H9 (cell line): ENCODE data around the gene PRUNE2. TPM values are rescaled to one million over a fixed set of nuclear protein-coding genes. Genes with fewer than 3 reads are reported as not detected.

ENCODE experiments used
- DNase-seq: peaks from one replicate; pipeline ENCODE4 v3.0.0-alpha.2; 2017
- H2AFZ ChIP-seq: one replicate; pipeline ENCODE4 v1.6.1; 2013; ENCODE audit warnings: mild to moderate bottlenecking, low read length, control low read depth, moderate library complexity
- H2AK5ac ChIP-seq: 2 replicates; pipeline ENCODE4 v1.6.1; 2013; ENCODE audit warnings: low read length, control low read depth, mixed read lengths; ENCODE audit not compliant: insufficient read length
- H2BK120ac ChIP-seq: one replicate; pipeline ENCODE4 v1.6.1; 2013; ENCODE audit warnings: low read depth, mild to moderate bottlenecking, low read length, control low read depth, inconsistent platforms; ENCODE audit not compliant: poor library complexity, severe bottlenecking
- H2BK12ac ChIP-seq: 2 replicates; pipeline ENCODE4 v1.6.1; 2013; ENCODE audit warnings: low read length, control low read depth, mixed read lengths, low read depth; ENCODE audit not compliant: insufficient read length
- H2BK15ac ChIP-seq: 2 replicates; pipeline ENCODE4 v1.6.1; 2013; ENCODE audit warnings: low read depth, low read length, control low read depth
- H2BK20ac ChIP-seq: one replicate; pipeline ENCODE4 v1.6.1; 2013; ENCODE audit warnings: low read depth, mild to moderate bottlenecking, low read length, control low read depth, inconsistent platforms; ENCODE audit not compliant: poor library complexity, severe bottlenecking
- H2BK5ac ChIP-seq: 2 replicates; pipeline ENCODE4 v1.6.1; 2013; ENCODE audit warnings: low read length, control low read depth, mixed read lengths; ENCODE audit not compliant: insufficient read length
- H3K14ac ChIP-seq: 2 replicates; pipeline ENCODE4 v1.6.1; 2013; ENCODE audit warnings: low read length, control low read depth; ENCODE audit not compliant: insufficient read depth
- H3K18ac ChIP-seq: 2 replicates; pipeline ENCODE4 v1.6.1; 2013; ENCODE audit warnings: low read depth, mild to moderate bottlenecking, mixed read lengths, low read length, control low read depth; ENCODE audit not compliant: insufficient read length
- H3K23ac ChIP-seq: 2 replicates; pipeline ENCODE4 v1.6.1; 2013; ENCODE audit warnings: low read length, control low read depth, mixed read lengths, low read depth; ENCODE audit not compliant: insufficient read length
- H3K23me2 ChIP-seq: 2 replicates; pipeline ENCODE4 v1.6.1; 2013; ENCODE audit warnings: low read depth, mild to moderate bottlenecking, mixed read lengths, low read length, control low read depth; ENCODE audit not compliant: insufficient read length, poor library complexity, severe bottlenecking
- H3K27ac ChIP-seq: 2 replicates; pipeline ENCODE4 v1.5.1; 2013; ENCODE audit warnings: low read length, control low read depth, mixed read lengths, low read depth; ENCODE audit not compliant: insufficient read length
- H3K27me3 ChIP-seq: 2 replicates; pipeline ENCODE4 v1.6.1; 2013; ENCODE audit warnings: low read length, control low read depth, inconsistent platforms; ENCODE audit not compliant: insufficient read depth
- H3K4ac ChIP-seq: 2 replicates; pipeline ENCODE4 v1.6.1; 2013; ENCODE audit warnings: low read depth, mild to moderate bottlenecking, control low read depth, inconsistent platforms, low read length, moderate library complexity
- H3K4me1 ChIP-seq: 2 replicates; pipeline ENCODE4 v1.6.1; 2013; ENCODE audit warnings: low read length, control low read depth, inconsistent platforms; ENCODE audit not compliant: insufficient read depth
- H3K4me2 ChIP-seq: 2 replicates; pipeline ENCODE4 v1.6.1; 2013; ENCODE audit warnings: low read length, control low read depth, mixed read lengths; ENCODE audit not compliant: insufficient read length, insufficient read depth
- H3K56ac ChIP-seq: 2 replicates; pipeline ENCODE4 v1.6.1; 2013; ENCODE audit warnings: low read depth, mild to moderate bottlenecking, mixed read lengths, low read length, control low read depth; ENCODE audit not compliant: insufficient read length
- H3K79me1 ChIP-seq: 2 replicates; pipeline ENCODE4 v1.6.1; 2013; ENCODE audit warnings: low read depth, mild to moderate bottlenecking, moderate library complexity, low read length, control low read depth, inconsistent platforms; ENCODE audit not compliant: insufficient read depth, poor library complexity, severe bottlenecking
- H3K79me2 ChIP-seq: 2 replicates; pipeline ENCODE4 v1.6.1; 2013; ENCODE audit warnings: low read length, control low read depth, inconsistent platforms; ENCODE audit not compliant: insufficient read depth
- H3K9ac ChIP-seq: 2 replicates; pipeline ENCODE4 v1.6.1; 2013; ENCODE audit warnings: low read length, control low read depth, mixed read lengths; ENCODE audit not compliant: insufficient read length; ENCODE audit errors: extremely low read depth
- H3K9me3 ChIP-seq: one replicate; pipeline ENCODE4 v1.6.1; 2013; ENCODE audit warnings: low read depth, low read length, inconsistent platforms; ENCODE audit not compliant: control insufficient read depth
- H3T11ph ChIP-seq: one replicate; pipeline ENCODE4 v1.6.1; 2013; ENCODE audit warnings: mild to moderate bottlenecking, low read length, control low read depth, inconsistent platforms
- H4K20me1 ChIP-seq: one replicate; pipeline ENCODE4 v1.6.1; 2013; ENCODE audit not compliant: control insufficient read depth, insufficient read length, insufficient read depth
- H4K5ac ChIP-seq: 2 replicates; pipeline ENCODE4 v1.6.1; 2013; ENCODE audit warnings: low read depth, mild to moderate bottlenecking, mixed read lengths, low read length, control low read depth; ENCODE audit not compliant: insufficient read length
- H4K8ac ChIP-seq: replicated peaks from 2 replicates; pipeline ENCODE4 v1.6.1; 2013; ENCODE audit warnings: low read length, control low read depth, mixed read lengths, low read depth; ENCODE audit not compliant: insufficient read length
- H4K91ac ChIP-seq: 2 replicates; pipeline ENCODE4 v1.6.1; 2013; ENCODE audit warnings: low read depth, mild to moderate bottlenecking, moderate library complexity, mixed read lengths, low read length, control low read depth; ENCODE audit not compliant: insufficient read length
- H3K27ac Mint-ChIP-seq, 3 experiments: 2 replicates in 2 of 3; 3 replicates in 1 of 3; pipeline ENCODE4 v1.8.0; 2020 to 2021; ENCODE audit warnings: mixed read lengths in 3 of 3, mild to moderate bottlenecking in 1 of 3, moderate library complexity in 1 of 3
- H3K27me3 Mint-ChIP-seq: 2 replicates; pipeline ENCODE4 v1.8.0; 2021; ENCODE audit warnings: low read depth, mild to moderate bottlenecking, moderate library complexity, mixed read lengths
- H3K36me3 Mint-ChIP-seq, 3 experiments: 2 replicates in 2 of 3; 3 replicates in 1 of 3; pipeline ENCODE4 v1.8.0; 2020 to 2021; ENCODE audit warnings: low read depth in 3 of 3, mixed read lengths in 3 of 3; ENCODE audit not compliant: insufficient read depth in 1 of 3
- H3K4me1 Mint-ChIP-seq, 2 experiments: 2 replicates each; pipeline ENCODE4 v1.8.0; 2020; ENCODE audit warnings: mixed read lengths in 2 of 2
- H3K4me3 Mint-ChIP-seq, 2 experiments: 2 replicates in 1 of 2; 3 replicates in 1 of 2; pipeline ENCODE4 v1.8.0; 2020 to 2021; ENCODE audit warnings: mild to moderate bottlenecking in 2 of 2, mixed read lengths in 2 of 2, moderate library complexity in 1 of 2
- H3K9me3 Mint-ChIP-seq, 2 experiments: 2 replicates in 1 of 2; 3 replicates in 1 of 2; pipeline ENCODE4 v1.8.0; 2020; ENCODE audit warnings: mild to moderate bottlenecking in 2 of 2, mixed read lengths in 2 of 2, moderate library complexity in 1 of 2
- WGBS: extraction: QIAGEN DNeasy Blood & Tissue Kit; methylation state at CpG from one replicate; pipeline ENCODE4 v1.1.7; 2013; ENCODE audit warnings: missing lambda C conversion rate, low lambda C conversion rate, mixed read lengths; ENCODE audit not compliant: insufficient read length; ENCODE audit errors: extremely low coverage; 5-methylcytosine and 5-hydroxymethylcytosine counted together
- total RNA-seq: library from RNA; stranded (reverse); gene quantifications from 2 replicates; pipeline ENCODE4 v1.2.1, GENCODE V29; 2021
- TF ChIP-seq, protein P1 (sequence below): fragments of 200-600 bp; sonication (generic); conservative IDR thresholded peaks from 3 replicates; pipeline ENCODE4 v1.8.0; 2021; ENCODE audit warnings: antibody characterized with exemption, mild to moderate bottlenecking

The PRUNE2 gene
- total RNA-seq, 1 experiment from 2014 or later = 12.1 TPM

DNA sequence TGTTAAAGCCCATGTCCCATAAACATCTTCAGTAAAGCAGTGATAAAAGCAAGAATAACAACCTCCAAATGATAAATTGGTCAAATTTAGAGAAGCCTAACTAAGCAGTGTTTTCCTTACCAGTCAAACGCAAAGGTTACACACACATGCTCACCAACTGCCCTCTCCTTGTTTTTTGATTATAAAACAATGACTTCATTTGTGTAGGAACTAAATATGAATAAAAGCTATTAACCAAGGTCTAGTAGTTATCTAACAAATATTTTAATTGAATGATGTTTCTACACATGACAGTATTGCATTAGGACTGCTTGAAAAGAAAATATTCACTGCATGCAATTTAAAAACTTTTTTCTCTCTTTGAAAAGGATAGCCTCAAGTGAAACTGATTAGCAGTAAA lies 105.0 kb downstream of the PRUNE2 start:
- H4K5ac ChIP-seq = no peak overlapping the region
- no peak overlapping the region for H3K4ac ChIP-seq
- H3K9ac ChIP-seq = no peak overlapping the region
- H3K9me3 ChIP-seq = no peaks in the 10 kb centered on the region
- Mint-ChIP-seq H3K9me3 (no peaks in the 10 kb centered on the region), H3K36me3 (peaks cover 0 to 3% (median 1%) of the 10 kb centered on the region in 3 experiments; a peak in 1 of 7 replicates), H3K27me3 (no peaks in the 10 kb centered on the region), H3K4me3 (no peak overlapping the region), H3K27ac (no peak overlapping the region), H3K4me1 (peaks cover 21% of the 10 kb centered on the region in 2 experiments)
- H2BK15ac ChIP-seq = no peak overlapping the region
- no peak for DNase-seq
- H4K91ac ChIP-seq = no peak overlapping the region
- peaks cover 8% of the 10 kb centered on the region; the same call in 1 of the 2 replicates for H3K4me1 ChIP-seq
- no peak overlapping the region for H2AFZ ChIP-seq
- H2BK120ac ChIP-seq = no peak overlapping the region
- no peaks in the 10 kb centered on the region for H3K27me3 ChIP-seq
- H3K23me2 ChIP-seq = no peaks in the 10 kb centered on the region
- no peak overlapping the region for H3K4me2 ChIP-seq
- H4K20me1 ChIP-seq = no peaks in the 10 kb centered on the region
- H3K79me1 ChIP-seq = no peaks in the 10 kb centered on the region
- WGBS = no CpG with 5 or more reads among the region's 1 CpG
- H2BK20ac ChIP-seq = no peak overlapping the region
- H3K14ac ChIP-seq = no peak overlapping the region
- H3T11ph ChIP-seq = no peak overlapping the region
- H3K56ac ChIP-seq = no peak overlapping the region
- H4K8ac ChIP-seq = no peak overlapping the region
- no peak overlapping the region for H3K18ac ChIP-seq
- no peak overlapping the region for H2BK5ac ChIP-seq
- no peak overlapping the region for H2BK12ac ChIP-seq
- no peak overlapping the region for H3K27ac ChIP-seq
- TF ChIP-seq, protein P1, sequence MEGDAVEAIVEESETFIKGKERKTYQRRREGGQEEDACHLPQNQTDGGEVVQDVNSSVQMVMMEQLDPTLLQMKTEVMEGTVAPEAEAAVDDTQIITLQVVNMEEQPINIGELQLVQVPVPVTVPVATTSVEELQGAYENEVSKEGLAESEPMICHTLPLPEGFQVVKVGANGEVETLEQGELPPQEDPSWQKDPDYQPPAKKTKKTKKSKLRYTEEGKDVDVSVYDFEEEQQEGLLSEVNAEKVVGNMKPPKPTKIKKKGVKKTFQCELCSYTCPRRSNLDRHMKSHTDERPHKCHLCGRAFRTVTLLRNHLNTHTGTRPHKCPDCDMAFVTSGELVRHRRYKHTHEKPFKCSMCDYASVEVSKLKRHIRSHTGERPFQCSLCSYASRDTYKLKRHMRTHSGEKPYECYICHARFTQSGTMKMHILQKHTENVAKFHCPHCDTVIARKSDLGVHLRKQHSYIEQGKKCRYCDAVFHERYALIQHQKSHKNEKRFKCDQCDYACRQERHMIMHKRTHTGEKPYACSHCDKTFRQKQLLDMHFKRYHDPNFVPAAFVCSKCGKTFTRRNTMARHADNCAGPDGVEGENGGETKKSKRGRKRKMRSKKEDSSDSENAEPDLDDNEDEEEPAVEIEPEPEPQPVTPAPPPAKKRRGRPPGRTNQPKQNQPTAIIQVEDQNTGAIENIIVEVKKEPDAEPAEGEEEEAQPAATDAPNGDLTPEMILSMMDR = no peak
- no peak overlapping the region for H2AK5ac ChIP-seq
- no peak overlapping the region for H3K23ac ChIP-seq
- H3K79me2 ChIP-seq = no peaks in the 10 kb centered on the region
